Measurements from ENCODE around the gene GYPC.
"Not testable (repeated sequence)": the region's sequence is repeated elsewhere in the genome, so short reads cannot be mapped to it uniquely, and the experiment has no call there.

The GYPC gene

GRCh38 chr2:126672980-126673605 lies 17.1 kb downstream of the GYPC start:
- DNase-seq = no peak

- no peak for DNase-seq
Observed at GRCh38 chr2:126674075-126674744, 18.3 kb downstream of the GYPC start.

GRCh38 chr2:126675637-126676036 lies 19.7 kb downstream of the GYPC start:
- no peak for DNase-seq

- DNase-seq = no peak
Observed at GRCh38 chr2:126676221-126677175, 20.5 kb downstream of the GYPC start.

- no peak for DNase-seq
Observed at GRCh38 chr2:126677176-126677538, 21.2 kb downstream of the GYPC start.

GRCh38 chr2:126678269-126679065 lies 22.5 kb downstream of the GYPC start:
- no peak for DNase-seq

- DNase-seq = no peak
Observed at GRCh38 chr2:126679094-126679713, 23.2 kb downstream of the GYPC start.

- no peak for DNase-seq
Observed at GRCh38 chr2:126681505-126681904, 25.5 kb downstream of the GYPC start.

- no peak for DNase-seq
Observed at GRCh38 chr2:126685629-126686028, 29.7 kb downstream of the GYPC start.

GRCh38 chr2:126686286-126686685 lies 30.3 kb downstream of the GYPC start:
- no peak for DNase-seq

- no peak for DNase-seq
Observed at GRCh38 chr2:126686841-126687485, 31.0 kb downstream of the GYPC start.

GRCh38 chr2:126687503-126687902 lies 31.5 kb downstream of the GYPC start:
- no peak for DNase-seq

GRCh38 chr2:126688594-126688993 lies 32.6 kb downstream of the GYPC start:
- not testable (repeated sequence) for DNase-seq

GRCh38 chr2:126692241-126692640 lies 36.3 kb downstream of the GYPC start:
- DNase-seq = not testable (repeated sequence)

GRCh38 chr2:126692934-126693592 lies 37.1 kb downstream of the GYPC start:
- not testable (repeated sequence) for DNase-seq

- no peak for DNase-seq
Observed at GRCh38 chr2:126696644-126697520, 40.9 kb downstream of the GYPC start.

GRCh38 chr2:126698376-126698775 lies 42.4 kb downstream of the GYPC start:
- no peak for DNase-seq

- DNase-seq = no peak
Observed at GRCh38 chr2:126699018-126699417, 43.1 kb downstream of the GYPC start.

GRCh38 chr2:126699716-126700581 lies 44.0 kb downstream of the GYPC start:
- DNase-seq = no peak

Data from NK-92 treated with Interleukin-12 subunit alpha and Interleukin-12 subunit beta, amount 100 ng/mL, for 24 hours (cell line).